ENCODE results near the gene TTN.

The TTN gene

GRCh38 chr2:178807227-178808008 lies at the start of gene TTN:
TTN (minus strand) TSS chr2:178807423; CDS start chr2:178804642, 2,781 bp downstream.
- no peak for FAIRE-seq

- FAIRE-seq: no peak
These were observed 47.9 kb upstream of the TTN start for GRCh38 chr2:178855151-178855550.

- FAIRE-seq: no peak
These were observed 41.1 kb upstream of the TTN start for GRCh38 chr2:178848335-178848734.

GRCh38 chr2:178846458-178846802 lies 39.2 kb upstream of the TTN start:
- no peak for FAIRE-seq

GRCh38 chr2:178845566-178846457 lies 38.6 kb upstream of the TTN start:
- FAIRE-seq: no peak

GRCh38 chr2:178844701-178845100 lies 37.5 kb upstream of the TTN start:
- no peak for FAIRE-seq

GRCh38 chr2:178844269-178844668 lies 37.0 kb upstream of the TTN start:
- no peak for FAIRE-seq

- FAIRE-seq: no peak
These were observed 36.5 kb upstream of the TTN start for GRCh38 chr2:178843697-178844096.

- no peak for FAIRE-seq
These were observed 29.6 kb upstream of the TTN start for GRCh38 chr2:178836807-178837206.

- FAIRE-seq: no peak
These were observed 26.9 kb upstream of the TTN start for GRCh38 chr2:178834086-178834485.

GRCh38 chr2:178833382-178833781 lies 26.2 kb upstream of the TTN start:
- FAIRE-seq: no peak

GRCh38 chr2:178830451-178830850 lies 23.2 kb upstream of the TTN start:
- no peak for FAIRE-seq

- FAIRE-seq: no peak
These were observed 22.8 kb upstream of the TTN start for GRCh38 chr2:178829981-178830380.

GRCh38 chr2:178829299-178829960 lies 22.2 kb upstream of the TTN start:
- FAIRE-seq: no peak

GRCh38 chr2:178828486-178828881 lies 21.3 kb upstream of the TTN start:
- no peak for FAIRE-seq

GRCh38 chr2:178827739-178828485 lies 20.7 kb upstream of the TTN start:
- no peak for FAIRE-seq

GRCh38 chr2:178827111-178827510 lies 19.9 kb upstream of the TTN start:
- no peak for FAIRE-seq

- FAIRE-seq: no peak
These were observed 18.0 kb upstream of the TTN start for GRCh38 chr2:178825183-178825582.

GRCh38 chr2:178824181-178824580 lies 17.0 kb upstream of the TTN start:
- no peak for FAIRE-seq

- no peak for FAIRE-seq
These were observed 12.8 kb upstream of the TTN start for GRCh38 chr2:178819992-178820391.

GRCh38 chr2:178819147-178819875 lies 12.1 kb upstream of the TTN start:
- no peak for FAIRE-seq

GRCh38 chr2:178811901-178812300 lies 4.7 kb upstream of the TTN start:
- FAIRE-seq: no peak

Measured in G401.6 (cell line).